PC-3 (cell line): ENCODE measurements around the gene OXCT2. TPM values are rescaled to one million over a fixed set of nuclear protein-coding genes. Genes with fewer than 3 reads are reported as not detected.
"Not testable (repeated sequence)": the region's sequence is repeated elsewhere in the genome, so short reads cannot be mapped to it uniquely, and the experiment has no call there.

Experiments
- ATAC-seq: fragments of 200-7000 bp; cut with Tn5 transposase; 2 replicates; pipeline ENCODE4 v1.9.1; 2020; ENCODE audit warnings: mild to moderate bottlenecking, moderate library complexity
- BruUV-seq: library from RNA; stranded (reverse); fragments of 400-500 nt; replicated peaks from 2 replicates; lab custom pipeline; 2021; lab: Mats Ljungman, UMichigan
- CTCF ChIA-PET: fragments of 300-600 bp; sonication (Branson Sonifier 250); formaldehyde crosslinking; loops from one replicate; lab custom pipeline; 2022; ENCODE audit warnings: antibody characterized with exemption; lab: Charles Lee
- POLR2A ChIA-PET: fragments of 300-600 bp; sonication (Branson Sonifier 250); formaldehyde crosslinking; loops from one replicate; lab custom pipeline; 2022; ENCODE audit warnings: antibody characterized with exemption; ENCODE audit not compliant: unreplicated experiment; lab: Charles Lee
- DNase-seq: peaks from one replicate; pipeline ENCODE4 v3.0.0-alpha.2; 2015
- H2AFZ ChIP-seq: fragments of 300-600 bp; sonication (generic); 2 replicates; pipeline ENCODE4 v1.6.0; 2016; ENCODE audit warnings: antibody characterized with exemption, low read length
- H3F3A ChIP-seq: fragments of 300-600 bp; sonication (generic); one replicate; pipeline ENCODE4 v1.6.0; 2017; ENCODE audit warnings: antibody characterized with exemption, low read length, control low read depth, mild to moderate bottlenecking; ENCODE audit not compliant: unreplicated experiment
- H3K27ac ChIP-seq: fragments of 300-600 bp; sonication (generic); 2 replicates; pipeline ENCODE4 v1.5.1; 2016; ENCODE audit warnings: mild to moderate bottlenecking, low read length
- H3K27me3 ChIP-seq: fragments of 300-600 bp; sonication (generic); 2 replicates; pipeline ENCODE4 v1.6.1; 2016; ENCODE audit warnings: low read length, mixed read lengths
- H3K36me3 ChIP-seq: fragments of 300-600 bp; sonication (generic); 2 replicates; pipeline ENCODE4 v1.6.1; 2016; ENCODE audit warnings: low read depth, mixed run types, low read length, mixed read lengths
- H3K4me1 ChIP-seq: fragments of 300-600 bp; sonication (generic); 2 replicates; pipeline ENCODE4 v1.5.1; 2016; ENCODE audit warnings: low read length; ENCODE audit not compliant: insufficient read depth
- H3K4me2 ChIP-seq: fragments of 300-600 bp; sonication (generic); 2 replicates; pipeline ENCODE4 v1.6.0; 2016; ENCODE audit warnings: low read length
- H3K4me3 ChIP-seq: fragments of 300-600 bp; sonication (generic); 2 replicates; pipeline ENCODE4 v1.5.1; 2016; ENCODE audit warnings: mild to moderate bottlenecking, low read length, mixed read lengths
- H3K79me2 ChIP-seq: fragments of 300-600 bp; sonication (generic); 2 replicates; pipeline ENCODE4 v1.6.1; 2017; ENCODE audit warnings: low read length, mixed read lengths
- H3K9ac ChIP-seq: fragments of 300-600 bp; sonication (generic); 2 replicates; pipeline ENCODE4 v1.6.0; 2016; ENCODE audit warnings: mild to moderate bottlenecking, low read length
- H3K9me2 ChIP-seq: fragments of 300-600 bp; sonication (generic); replicated peaks from 2 replicates; pipeline ENCODE4 v1.6.1; 2016; ENCODE audit warnings: mixed run types, low read length, mixed read lengths
- H3K9me3 ChIP-seq: fragments of 300-600 bp; sonication (generic); 2 replicates; pipeline ENCODE4 v1.6.1; 2016; ENCODE audit warnings: low read length, mixed read lengths
- H4K20me1 ChIP-seq: fragments of 300-600 bp; sonication (generic); 2 replicates; pipeline ENCODE4 v1.6.1; 2016; ENCODE audit warnings: low read length, mixed read lengths
- intact Hi-C: fragments of 100-400 bp; cut with micrococcal nuclease; formaldehyde crosslinking; loops from 2 replicates; pipeline ENCODE4 v1.9.0; 2023
- total RNA-seq: library from RNA; depleted of rRNA; stranded (reverse); fragments of >200 nt; gene quantifications from 2 replicates; pipeline ENCODE4 v1.2.3, GENCODE V29; 2014

OXCT2 gene
- total RNA-seq, 1 experiment from 2014 or later = 0.98 TPM

- CTCF ChIA-PET, H3K27ac ChIP-seq, H2AFZ ChIP-seq, H4K20me1 ChIP-seq, H3K27me3 ChIP-seq, H3K79me2 ChIP-seq, H3K4me3 ChIP-seq, POLR2A ChIA-PET, H3K9ac ChIP-seq, DNase-seq, BruUV-seq, H3K9me3 ChIP-seq, H3K4me2 ChIP-seq, H3K36me3 ChIP-seq, H3K4me1 ChIP-seq, H3F3A ChIP-seq, ATAC-seq, H3K9me2 ChIP-seq, intact Hi-C loops: not testable (repeated sequence)
Measured at GRCh38 chr1:39770100-39771021, 787 bp downstream of the OXCT2 start.

- H3K36me3 ChIP-seq, CTCF ChIA-PET, H3K4me3 ChIP-seq, DNase-seq, intact Hi-C loops, H2AFZ ChIP-seq, H3K27ac ChIP-seq, H3K9me3 ChIP-seq, H3K9ac ChIP-seq, H3K79me2 ChIP-seq, H3K27me3 ChIP-seq, H4K20me1 ChIP-seq, H3K9me2 ChIP-seq, POLR2A ChIA-PET, ATAC-seq, BruUV-seq, H3F3A ChIP-seq, H3K4me1 ChIP-seq, H3K4me2 ChIP-seq: not testable (repeated sequence)
Measured at GRCh38 chr1:39769502-39769901, 1.6 kb downstream of the OXCT2 start.

GRCh38 chr1:39766466-39766865 is 4.7 kb downstream of the OXCT2 start:
- H3K27ac ChIP-seq, DNase-seq, H3K27me3 ChIP-seq, H3F3A ChIP-seq, H3K4me2 ChIP-seq, H3K4me1 ChIP-seq, POLR2A ChIA-PET, intact Hi-C loops, H2AFZ ChIP-seq, H3K79me2 ChIP-seq, H3K9me3 ChIP-seq, H3K36me3 ChIP-seq, H3K9me2 ChIP-seq, H4K20me1 ChIP-seq, CTCF ChIA-PET, BruUV-seq, H3K9ac ChIP-seq, H3K4me3 ChIP-seq: not testable (repeated sequence)
- peak; percentile 33 for ATAC-seq

GRCh38 chr1:39764512-39764911 is 6.6 kb downstream of the OXCT2 start:
- CTCF ChIA-PET, POLR2A ChIA-PET, H3K9me3 ChIP-seq: not testable (repeated sequence)

GRCh38 chr1:39763619-39764374 is 7.4 kb downstream of the OXCT2 start:
- H3K9me3 ChIP-seq, H3K27me3 ChIP-seq, H3K4me1 ChIP-seq, H3K9me2 ChIP-seq, intact Hi-C loops, H3K9ac ChIP-seq, H3K27ac ChIP-seq, CTCF ChIA-PET, H4K20me1 ChIP-seq, BruUV-seq, ATAC-seq, H2AFZ ChIP-seq, H3F3A ChIP-seq, H3K4me3 ChIP-seq, H3K4me2 ChIP-seq, DNase-seq, H3K36me3 ChIP-seq, H3K79me2 ChIP-seq, POLR2A ChIA-PET: not testable (repeated sequence)

More at GRCh38 chr1:39764512-39764911, 6.6 kb downstream of the OXCT2 start:
- H3K36me3 ChIP-seq, H3K27me3 ChIP-seq, H3K9ac ChIP-seq, BruUV-seq, H3K79me2 ChIP-seq, H2AFZ ChIP-seq, DNase-seq, H3K4me1 ChIP-seq, H3K4me3 ChIP-seq, intact Hi-C loops, H3K27ac ChIP-seq, H3K9me2 ChIP-seq, H3F3A ChIP-seq, H4K20me1 ChIP-seq, H3K4me2 ChIP-seq, ATAC-seq: not testable (repeated sequence)
